ENCODE results near the gene RGCC.

The RGCC gene

DNA sequence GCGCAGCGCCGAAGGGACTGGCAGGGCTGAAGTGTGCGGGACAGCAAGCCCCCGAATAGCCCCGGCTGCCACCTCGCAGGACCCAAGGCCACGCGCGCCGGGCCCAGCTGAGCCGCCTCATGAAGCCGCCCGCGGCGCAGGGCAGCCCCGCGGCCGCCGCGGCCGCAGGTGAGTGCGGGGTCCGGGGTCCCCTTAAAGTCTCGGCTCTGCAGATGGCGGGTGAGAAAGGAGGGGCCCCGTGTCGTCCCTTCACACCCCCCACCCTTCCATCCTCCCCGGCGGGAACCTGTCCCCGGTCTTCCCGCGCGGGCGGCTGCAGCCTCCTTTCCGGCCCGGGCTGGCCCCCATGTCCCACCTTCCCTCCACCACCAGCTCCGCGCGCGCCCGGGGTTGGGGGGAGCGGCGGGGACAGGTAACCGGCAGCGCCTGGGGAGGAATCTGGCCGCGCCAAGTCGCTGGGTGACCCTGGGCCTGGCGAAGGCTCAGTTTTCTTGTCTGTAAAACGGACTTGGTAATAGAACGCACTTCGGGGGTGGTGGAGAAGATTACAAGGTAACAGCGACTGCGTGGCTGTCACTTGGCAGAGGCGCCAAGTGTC is 338 bp downstream of the RGCC start:
- Histone ChIP-seq H3K4me1 (ENCODE audit: low read length) (no peaks in the 10 kb centered on the region), H3K4me3 (ENCODE audit: low read length) (peak overlapping the region; percentile 71), H2AFZ (ENCODE audit: low read length) (peak overlapping the region; percentile 70), H3K9ac (ENCODE audit: low read length) (peak overlapping the region; percentile 51), H3K36me3 (replicated peaks; ENCODE audit: insufficient read depth, low read length) (no peaks in the 10 kb centered on the region), H3K9me2 (replicated peaks; ENCODE audit: insufficient read depth, low read length) (no peaks in the 10 kb centered on the region), H3K9me3 (replicated peaks; ENCODE audit: insufficient read depth, low read length) (no peaks in the 10 kb centered on the region), H3F3A (ENCODE audit: insufficient read depth, low read length) (no peaks in the 10 kb centered on the region), H3K27ac (ENCODE audit: low read length) (no peak overlapping the region), H3K4me2 (ENCODE audit: low read depth, low read length) (peak overlapping the region; percentile 87), H3K79me2 (ENCODE audit: low read length) (peaks cover 3% of the 10 kb centered on the region; the same call in 1 of the 2 replicates), H4K20me1 (ENCODE audit: insufficient read depth, low read length) (no peaks in the 10 kb centered on the region), H3K27me3 (replicated peaks; ENCODE audit: insufficient read depth, low read length) (no peaks in the 10 kb centered on the region)
- peak; percentile 8 for DNase-seq
- TF ChIP-seq EZH2 (optimal IDR thresholded peaks at IDR 0.05; ENCODE audit: low read depth, low read length) (no peak), EZH2phosphoT487 (IDR thresholded peaks at IDR 0.05; ENCODE audit: low read length) (no peak)
- TF ChIP-seq, protein P1, sequence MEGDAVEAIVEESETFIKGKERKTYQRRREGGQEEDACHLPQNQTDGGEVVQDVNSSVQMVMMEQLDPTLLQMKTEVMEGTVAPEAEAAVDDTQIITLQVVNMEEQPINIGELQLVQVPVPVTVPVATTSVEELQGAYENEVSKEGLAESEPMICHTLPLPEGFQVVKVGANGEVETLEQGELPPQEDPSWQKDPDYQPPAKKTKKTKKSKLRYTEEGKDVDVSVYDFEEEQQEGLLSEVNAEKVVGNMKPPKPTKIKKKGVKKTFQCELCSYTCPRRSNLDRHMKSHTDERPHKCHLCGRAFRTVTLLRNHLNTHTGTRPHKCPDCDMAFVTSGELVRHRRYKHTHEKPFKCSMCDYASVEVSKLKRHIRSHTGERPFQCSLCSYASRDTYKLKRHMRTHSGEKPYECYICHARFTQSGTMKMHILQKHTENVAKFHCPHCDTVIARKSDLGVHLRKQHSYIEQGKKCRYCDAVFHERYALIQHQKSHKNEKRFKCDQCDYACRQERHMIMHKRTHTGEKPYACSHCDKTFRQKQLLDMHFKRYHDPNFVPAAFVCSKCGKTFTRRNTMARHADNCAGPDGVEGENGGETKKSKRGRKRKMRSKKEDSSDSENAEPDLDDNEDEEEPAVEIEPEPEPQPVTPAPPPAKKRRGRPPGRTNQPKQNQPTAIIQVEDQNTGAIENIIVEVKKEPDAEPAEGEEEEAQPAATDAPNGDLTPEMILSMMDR (IDR thresholded peaks at IDR 0.05; ENCODE audit: low read length): no peak

DNA sequence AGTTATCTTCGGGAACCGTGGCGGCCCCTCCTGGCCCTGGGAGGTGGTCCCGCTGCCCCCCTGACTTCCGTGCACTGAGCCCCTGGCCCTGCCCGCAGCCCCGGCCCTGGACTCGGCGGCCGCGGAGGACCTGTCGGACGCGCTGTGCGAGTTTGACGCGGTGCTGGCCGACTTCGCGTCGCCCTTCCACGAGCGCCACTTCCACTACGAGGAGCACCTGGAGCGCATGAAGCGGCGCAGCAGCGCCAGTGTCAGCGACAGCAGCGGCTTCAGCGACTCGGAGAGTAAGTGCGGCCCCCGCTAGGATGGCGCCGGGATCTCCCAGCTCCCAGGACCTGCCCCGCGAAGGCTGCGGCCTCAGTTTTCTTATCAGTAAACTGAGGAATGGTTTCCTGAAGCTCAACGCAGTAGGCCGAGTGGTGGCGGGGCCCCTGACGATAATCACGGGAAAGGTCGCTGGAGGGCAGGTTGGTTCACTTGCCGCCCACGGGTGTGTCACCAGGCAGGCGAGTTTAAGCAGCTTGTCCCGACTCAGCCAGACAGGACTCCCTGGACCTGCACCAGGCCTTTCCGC is 924 bp downstream of the RGCC start:
- Histone ChIP-seq H3K4me1 (ENCODE audit: low read length) (no peaks in the 10 kb centered on the region), H3K4me2 (ENCODE audit: low read depth, low read length) (peak overlapping the region; percentile 87), H3K9me3 (replicated peaks; ENCODE audit: insufficient read depth, low read length) (no peaks in the 10 kb centered on the region), H3K27me3 (replicated peaks; ENCODE audit: insufficient read depth, low read length) (no peaks in the 10 kb centered on the region), H3K4me3 (ENCODE audit: low read length) (peak overlapping the region; percentile 71), H3K79me2 (ENCODE audit: low read length) (peaks cover 3% of the 10 kb centered on the region; the same call in 1 of the 2 replicates), H3K36me3 (replicated peaks; ENCODE audit: insufficient read depth, low read length) (no peaks in the 10 kb centered on the region), H2AFZ (ENCODE audit: low read length) (peak overlapping the region; percentile 70), H3K27ac (ENCODE audit: low read length) (no peak overlapping the region), H3K9ac (ENCODE audit: low read length) (peak overlapping the region; percentile 51), H3K9me2 (replicated peaks; ENCODE audit: insufficient read depth, low read length) (no peaks in the 10 kb centered on the region), H4K20me1 (ENCODE audit: insufficient read depth, low read length) (no peaks in the 10 kb centered on the region), H3F3A (ENCODE audit: insufficient read depth, low read length) (no peaks in the 10 kb centered on the region)
- DNase-seq: peak; percentile 27
- TF ChIP-seq EZH2 (optimal IDR thresholded peaks at IDR 0.05; ENCODE audit: low read depth, low read length) (no peak), EZH2phosphoT487 (IDR thresholded peaks at IDR 0.05; ENCODE audit: low read length) (no peak)
- TF ChIP-seq, protein P1 (IDR thresholded peaks at IDR 0.05; ENCODE audit: low read length): no peak

DNA sequence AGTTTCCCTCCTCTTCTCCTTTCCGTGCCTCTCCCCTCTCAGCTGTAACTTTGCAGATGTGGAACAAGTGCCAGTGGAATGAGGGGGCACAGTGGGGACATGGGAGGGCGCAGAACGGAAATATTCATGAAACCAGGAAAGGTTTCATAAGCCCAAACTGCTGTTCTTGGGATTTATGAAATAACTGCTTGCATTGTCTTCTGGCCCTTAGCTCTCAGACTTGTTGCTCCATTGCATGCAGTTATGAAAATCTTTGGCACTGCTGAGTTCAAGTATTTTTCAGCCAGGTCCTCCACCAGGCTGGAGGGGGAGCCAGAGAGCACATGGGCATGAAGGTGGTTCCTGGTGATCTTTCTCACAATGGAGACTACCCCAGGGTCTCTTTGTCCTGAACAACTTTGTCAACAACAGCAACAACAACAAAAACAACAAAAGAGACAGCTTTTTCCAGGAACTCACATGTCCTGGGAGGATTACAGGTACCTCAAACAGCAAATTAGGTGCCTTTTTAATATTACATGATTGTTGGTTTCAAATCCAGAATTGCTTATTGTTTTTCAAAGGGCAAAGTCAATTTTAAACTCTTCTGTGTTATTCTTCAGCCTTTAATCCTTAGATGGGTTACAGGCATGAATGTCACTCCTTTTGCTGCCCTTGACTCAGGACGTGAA is 1.5 kb downstream of the RGCC start:
- Histone ChIP-seq H4K20me1 (ENCODE audit: insufficient read depth, low read length) (no peaks in the 10 kb centered on the region), H3K27me3 (replicated peaks; ENCODE audit: insufficient read depth, low read length) (no peaks in the 10 kb centered on the region), H3K9me2 (replicated peaks; ENCODE audit: insufficient read depth, low read length) (no peaks in the 10 kb centered on the region), H3K4me1 (ENCODE audit: low read length) (no peaks in the 10 kb centered on the region), H3K4me2 (ENCODE audit: low read depth, low read length) (peak overlapping the region; percentile 87), H3K36me3 (replicated peaks; ENCODE audit: insufficient read depth, low read length) (no peaks in the 10 kb centered on the region), H2AFZ (ENCODE audit: low read length) (0 out of 2 replicates have a peak overlapping the region, but pooled peaks have one; percentile 70), H3F3A (ENCODE audit: insufficient read depth, low read length) (no peaks in the 10 kb centered on the region), H3K9me3 (replicated peaks; ENCODE audit: insufficient read depth, low read length) (no peaks in the 10 kb centered on the region), H3K4me3 (ENCODE audit: low read length) (peak overlapping the region; percentile 71), H3K27ac (ENCODE audit: low read length) (no peak overlapping the region), H3K9ac (ENCODE audit: low read length) (peak overlapping the region; percentile 51; the same call in 1 of the 2 replicates), H3K79me2 (ENCODE audit: low read length) (peaks cover 3% of the 10 kb centered on the region; the same call in 1 of the 2 replicates)
- TF ChIP-seq, protein P1 (IDR thresholded peaks at IDR 0.05; ENCODE audit: low read length): peak; percentile 65
- TF ChIP-seq EZH2phosphoT487 (IDR thresholded peaks at IDR 0.05; ENCODE audit: low read length): no peak
- no peak for TF ChIP-seq EZH2 (optimal IDR thresholded peaks at IDR 0.05; ENCODE audit: low read depth, low read length)
- peak; percentile 44 for DNase-seq

Measured in MM.1S (cell line).